8988T (cell line): Measurements from ENCODE around the gene ACYP2.
"Not testable (repeated sequence)": the region's sequence is repeated elsewhere in the genome, so short reads cannot be mapped to it uniquely, and the experiment has no call there.

Experiments used
- DNase-seq: peaks from one replicate; pipeline ENCODE4 v3.0.0; 2011

ACYP2 gene

DNA sequence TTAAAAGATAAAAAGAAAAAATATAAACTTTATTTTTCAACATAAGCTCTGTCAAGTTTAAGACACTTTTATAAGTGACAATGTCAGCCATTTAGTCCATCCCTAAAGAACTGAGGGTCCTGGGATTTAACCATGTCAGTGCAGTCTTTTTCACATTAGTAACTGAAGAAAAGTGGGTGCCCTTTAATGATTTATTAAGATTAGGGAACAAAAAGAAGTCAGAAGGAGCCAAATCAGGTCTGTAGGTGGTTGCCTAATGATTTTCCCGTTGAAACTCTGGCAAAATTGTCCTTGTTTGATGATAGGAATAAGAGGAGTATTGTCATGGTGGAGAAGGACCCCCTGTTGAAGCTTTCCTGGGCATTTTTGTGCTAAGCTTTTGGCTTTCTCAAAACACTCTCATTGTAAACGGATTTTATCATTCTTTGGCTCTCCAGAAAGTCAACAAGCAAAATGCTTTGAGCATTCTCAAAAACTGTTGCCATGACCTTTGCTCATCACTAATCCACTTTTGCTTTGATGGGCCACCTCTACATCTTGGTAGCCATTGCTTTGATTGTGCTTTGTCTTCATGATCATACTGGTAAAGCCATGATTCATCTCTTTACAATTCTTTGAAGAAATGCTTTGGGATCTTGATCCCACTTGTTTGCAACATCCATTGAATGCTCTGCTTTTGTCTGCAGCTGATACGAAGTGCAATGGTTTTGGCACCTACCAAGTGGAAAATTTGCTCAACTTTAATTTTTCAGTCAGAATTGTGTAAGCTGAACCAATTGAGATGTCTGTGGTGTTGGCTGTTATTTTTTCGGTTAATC, 118.6 kb downstream of the ACYP2 start:
- no peak for DNase-seq

DNA sequence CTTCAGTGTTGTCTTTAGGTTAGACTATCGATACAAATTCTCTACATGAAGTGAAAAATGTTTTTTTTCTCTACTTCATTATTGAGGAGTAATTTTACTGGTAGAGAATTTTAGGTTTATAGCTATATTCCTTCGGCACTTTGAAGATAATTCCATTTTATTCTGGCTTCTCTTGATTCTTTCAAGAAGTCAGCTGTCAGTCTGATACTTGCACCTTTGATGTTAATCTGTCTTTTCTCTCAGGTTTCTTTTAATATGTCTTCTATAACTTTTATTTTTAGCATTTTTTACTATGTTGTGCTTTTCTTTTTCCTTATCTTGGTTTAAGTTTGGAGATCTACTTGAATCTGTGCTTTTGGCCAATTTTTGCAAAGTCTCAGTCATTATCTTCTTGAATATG, 122.0 kb downstream of the ACYP2 start:
- DNase-seq, result no peak

DNA sequence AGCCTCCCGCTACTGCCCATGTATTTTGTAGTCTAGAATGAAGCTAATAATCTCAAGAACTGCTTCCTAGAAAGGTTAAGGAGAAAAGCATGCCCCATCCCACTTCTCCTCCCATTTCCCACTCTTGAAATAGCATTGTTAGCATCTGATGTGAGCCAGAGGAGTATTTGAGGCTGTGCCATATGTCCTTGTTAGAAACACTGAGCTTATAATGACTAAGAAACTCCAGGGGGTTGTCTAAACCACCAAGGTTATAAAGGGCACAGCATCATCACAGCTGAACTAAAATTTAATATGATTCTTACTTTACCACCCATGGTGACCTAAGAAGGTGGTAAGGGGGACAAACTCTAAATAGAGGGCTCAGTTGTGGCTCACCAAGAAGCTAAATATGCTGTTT, 124.0 kb downstream of the ACYP2 start:
- DNase-seq, result no peak

DNA sequence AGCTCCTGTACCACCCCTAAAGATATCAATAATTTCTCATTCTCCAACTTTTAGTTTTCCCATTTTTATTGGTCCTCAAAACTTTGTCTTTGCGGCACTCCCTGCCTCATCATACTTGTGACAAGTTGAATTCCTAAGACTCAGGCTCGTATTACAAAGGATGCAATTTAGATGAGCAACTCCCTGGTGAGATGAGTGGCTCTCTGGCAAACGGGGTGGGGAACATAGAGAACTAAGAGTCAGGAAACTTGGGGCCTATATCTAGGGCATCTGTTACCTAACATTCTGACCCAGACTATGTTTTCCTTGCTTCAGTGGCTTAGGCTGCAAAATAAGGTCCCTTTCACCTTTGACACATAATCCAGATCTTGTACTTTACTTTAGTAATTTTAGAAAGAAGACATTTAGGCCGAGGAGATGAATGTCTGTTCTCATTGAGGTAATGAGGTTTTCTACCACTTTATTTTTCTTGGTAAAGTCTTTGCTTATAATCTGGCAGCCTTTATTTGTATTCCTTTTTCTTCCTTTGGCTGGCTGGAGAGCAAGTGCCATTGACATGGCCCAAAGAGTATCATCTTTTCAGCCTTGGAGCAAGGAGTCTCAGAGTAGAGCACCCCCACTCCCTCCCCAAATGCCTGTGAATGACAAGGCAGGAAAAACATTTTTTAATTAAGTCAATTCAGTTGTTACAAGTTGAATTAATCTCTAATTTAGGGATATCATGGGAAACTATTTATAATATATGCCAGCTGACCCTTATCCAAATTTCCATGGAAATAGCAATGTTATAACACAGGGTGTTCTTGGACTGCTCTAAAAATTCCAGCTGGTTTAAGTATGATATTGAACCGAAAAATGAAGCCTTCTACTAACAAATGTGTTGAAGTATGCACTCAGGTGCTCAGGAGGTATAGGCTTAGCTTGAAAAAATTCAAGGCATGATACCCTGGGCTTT, 125.4 kb downstream of the ACYP2 start:
- DNase-seq, result no peak

DNA sequence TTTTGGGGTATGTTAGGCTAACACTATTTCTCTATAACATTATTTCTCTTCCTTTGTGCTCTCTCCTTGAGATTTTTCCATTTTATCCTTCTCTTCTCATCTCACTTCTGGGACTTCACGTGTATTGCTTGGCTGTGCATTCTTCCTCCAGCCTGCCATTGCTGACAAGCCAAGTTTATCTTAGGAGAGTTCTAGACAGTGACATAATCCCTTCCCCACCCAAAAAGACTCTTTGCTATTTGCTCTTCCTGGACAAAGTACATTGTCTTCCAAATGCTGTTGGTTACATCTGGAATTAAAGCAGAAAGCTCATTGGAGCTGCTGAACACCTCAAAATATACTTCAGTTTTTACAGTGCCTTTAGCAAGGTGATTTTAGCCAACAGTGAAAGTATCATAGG, 131.7 kb downstream of the ACYP2 start:
- no peak for DNase-seq

DNA sequence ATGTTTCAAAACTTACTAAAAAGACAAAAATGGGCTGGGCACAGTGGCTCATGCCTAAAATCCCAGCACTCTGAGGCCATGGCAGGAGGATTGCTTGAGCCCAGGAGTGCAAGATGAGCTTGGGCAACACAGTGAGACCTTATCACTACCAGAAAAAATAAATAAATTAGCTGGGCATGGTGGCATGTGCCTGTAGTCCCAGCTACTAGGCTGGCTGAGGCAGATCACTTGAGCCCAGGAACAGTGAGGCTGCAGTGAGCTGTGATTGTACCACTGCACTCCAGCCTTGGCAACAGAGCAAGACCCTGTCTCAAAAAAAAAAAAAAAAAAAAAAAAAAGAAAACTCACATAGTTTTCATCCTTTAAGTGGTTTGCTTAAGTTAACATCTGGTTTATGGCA, 134.2 kb downstream of the ACYP2 start:
- no peak for DNase-seq

DNA sequence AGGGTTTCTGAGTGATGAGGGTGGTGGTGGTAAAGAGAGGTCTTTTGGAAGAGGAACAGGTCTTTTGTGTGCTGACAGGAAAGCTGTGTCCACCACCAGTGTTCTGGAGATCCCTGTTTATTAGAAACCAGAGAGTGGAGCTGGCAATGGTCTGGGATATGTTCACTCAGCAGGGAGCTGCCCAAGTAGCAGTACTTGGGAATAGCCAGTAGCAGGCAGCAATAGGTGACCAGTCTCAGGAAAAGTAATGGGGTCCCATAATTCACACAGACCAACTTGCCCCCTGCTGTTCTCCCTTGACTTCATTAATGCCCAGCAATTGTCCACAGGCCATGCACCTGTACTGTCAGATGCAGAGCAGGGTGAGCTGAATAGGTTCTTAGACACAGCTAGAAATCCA, 138.8 kb downstream of the ACYP2 start:
- no peak for DNase-seq

DNA sequence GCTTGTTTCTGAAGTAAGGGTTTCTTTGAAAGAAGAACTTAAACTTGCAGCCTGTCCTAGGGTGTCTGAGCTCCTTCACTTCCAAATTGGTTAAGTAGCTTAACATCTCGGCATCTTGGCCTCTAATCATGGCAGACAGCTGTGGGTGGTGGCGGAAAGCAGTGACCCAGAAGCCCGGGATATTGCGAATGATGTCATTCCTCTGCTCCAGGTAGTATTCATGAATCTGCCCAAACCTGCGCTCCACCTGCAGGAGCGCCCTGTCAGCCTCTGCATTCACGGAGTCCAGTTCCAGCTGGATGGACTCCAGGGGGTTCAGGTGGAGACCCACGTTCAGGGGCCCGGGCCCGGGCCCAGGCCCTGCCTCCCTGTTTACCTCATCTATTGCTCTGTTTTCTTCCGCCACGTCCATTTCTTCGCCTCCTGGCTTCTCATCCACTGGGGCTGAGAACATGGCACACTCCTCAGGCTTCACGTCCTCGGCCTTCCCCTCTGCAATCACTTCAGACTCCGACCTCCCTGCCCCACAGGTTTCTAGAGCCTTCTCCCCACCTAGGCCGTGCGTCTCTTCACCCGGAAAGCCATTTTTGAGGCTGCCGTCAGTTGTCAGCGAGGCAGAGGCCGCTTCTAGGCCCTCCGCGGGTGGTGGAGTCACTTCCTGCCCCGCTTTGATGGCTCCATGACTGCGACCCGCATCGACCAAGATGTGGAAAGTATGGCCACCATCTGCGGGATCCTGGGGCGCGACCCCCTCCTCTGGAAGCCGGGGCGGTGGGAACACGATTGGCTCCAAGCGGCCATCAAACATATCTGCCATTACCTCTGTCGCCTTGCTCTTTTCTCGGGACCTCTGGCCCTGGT, 140.0 kb downstream of the ACYP2 start:
- DNase-seq, result no peak

DNA sequence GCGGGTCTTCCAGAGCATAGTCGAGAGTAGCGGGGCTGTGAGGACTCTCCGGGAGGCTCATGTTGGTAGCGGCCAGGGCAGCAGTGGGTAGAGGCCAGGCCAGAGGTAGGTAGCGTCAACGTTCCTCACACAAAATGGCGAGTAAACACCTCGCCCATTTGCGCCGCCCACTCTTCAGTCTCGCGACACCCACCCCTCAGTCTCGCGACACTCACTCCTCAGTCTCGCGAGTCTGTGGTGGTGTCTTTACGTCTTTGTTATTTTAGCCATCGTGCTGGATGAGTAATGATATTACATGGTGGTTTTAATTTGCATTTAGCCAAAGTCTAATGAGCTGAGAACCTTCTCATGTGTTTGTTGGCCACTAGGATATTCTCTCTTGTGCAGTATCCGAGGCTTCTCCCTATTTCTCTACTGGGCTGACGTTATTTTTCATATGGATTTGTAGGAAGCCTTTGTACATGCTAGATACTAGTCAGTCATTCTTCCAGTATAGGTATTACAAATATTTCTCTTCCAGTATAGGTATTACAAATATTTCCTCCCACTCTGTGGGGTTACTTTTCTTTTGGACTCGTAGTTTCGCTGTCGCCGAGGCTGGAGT, 140.8 kb downstream of the ACYP2 start, which contains the start of gene TSPYL6:
Gene TSPYL6, minus strand, starts transcription at position 139 of the 604 bp plus-strand sequence. Its CDS starts 78 bp downstream, at position 61.
- no peak for DNase-seq

DNA sequence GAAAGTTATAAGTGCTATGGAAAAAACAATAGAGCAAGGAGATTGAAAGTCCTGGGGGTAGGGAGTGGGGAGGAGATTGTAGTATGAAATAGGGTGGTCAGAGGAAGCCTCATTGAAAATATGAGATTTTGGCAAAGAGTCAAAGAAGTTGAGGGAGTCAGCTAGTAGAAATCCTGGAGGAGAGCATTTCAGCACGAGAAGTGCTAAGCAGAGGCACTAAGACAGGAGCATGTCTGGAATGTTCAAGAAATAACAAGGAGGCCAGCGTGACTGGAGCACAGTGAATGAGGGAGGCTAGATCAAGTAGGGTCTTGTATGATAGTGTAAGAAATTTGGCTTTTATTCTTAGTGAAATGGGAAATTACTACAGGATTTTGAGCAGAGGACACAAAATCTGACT, 142.8 kb downstream of the ACYP2 start:
- no peak for DNase-seq

DNA sequence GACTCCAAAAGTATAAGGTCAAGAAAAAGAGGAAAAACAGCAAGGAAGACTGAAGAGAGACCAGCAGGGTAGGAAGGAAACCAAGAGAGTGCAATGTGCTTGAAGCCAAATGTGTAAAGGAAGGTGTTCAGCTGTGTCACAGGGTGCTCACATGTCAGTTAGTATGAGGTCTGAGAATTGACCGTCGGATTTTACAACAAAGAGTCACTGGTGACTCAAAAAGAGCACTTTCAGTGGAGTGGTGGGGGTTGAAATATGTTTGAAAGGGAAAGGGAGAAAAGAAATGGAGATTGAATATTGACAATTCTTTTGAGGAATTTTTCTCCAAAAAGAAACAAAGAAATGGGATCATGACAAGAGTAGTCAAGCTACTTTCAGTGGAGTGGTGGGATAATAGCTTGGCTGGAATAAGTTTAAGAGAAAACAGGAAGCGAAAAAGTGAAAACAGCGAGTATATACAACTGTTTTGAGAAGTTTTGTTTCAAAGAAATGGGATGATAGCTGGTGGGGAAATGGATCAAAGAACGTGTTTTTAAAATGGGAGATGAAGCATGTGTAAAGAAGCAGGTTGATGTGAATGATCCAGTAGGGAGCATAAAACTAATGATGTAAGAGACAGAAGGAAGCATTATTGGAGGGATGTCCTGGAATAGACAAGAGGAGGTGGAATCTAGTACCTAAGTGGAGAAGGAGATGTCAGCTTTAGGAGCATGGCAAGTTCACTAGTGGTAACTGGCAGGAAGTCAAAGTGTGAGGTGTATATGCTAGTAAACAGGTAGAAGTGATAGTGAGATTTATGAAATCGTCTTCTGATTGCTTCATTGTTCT, 144.2 kb downstream of the ACYP2 start:
- DNase-seq, result no peak

DNA sequence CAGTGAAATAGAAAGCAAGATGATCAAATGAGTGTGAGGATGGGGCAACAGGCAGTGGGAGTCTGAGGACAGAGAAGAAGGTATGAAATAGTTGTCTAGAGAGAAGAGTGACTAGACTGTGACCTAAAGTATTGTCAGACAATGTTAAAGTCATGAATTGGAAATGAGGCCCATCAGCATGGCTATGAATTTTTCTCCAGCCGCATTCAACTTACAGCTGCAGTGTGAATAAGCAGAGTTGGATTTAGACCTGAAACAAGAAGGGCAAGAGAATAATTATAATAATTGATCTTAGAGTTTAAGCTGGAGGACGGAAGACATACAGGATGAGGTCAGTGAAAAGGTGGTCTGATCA, 144.8 kb downstream of the ACYP2 start:
- DNase-seq, result no peak

DNA sequence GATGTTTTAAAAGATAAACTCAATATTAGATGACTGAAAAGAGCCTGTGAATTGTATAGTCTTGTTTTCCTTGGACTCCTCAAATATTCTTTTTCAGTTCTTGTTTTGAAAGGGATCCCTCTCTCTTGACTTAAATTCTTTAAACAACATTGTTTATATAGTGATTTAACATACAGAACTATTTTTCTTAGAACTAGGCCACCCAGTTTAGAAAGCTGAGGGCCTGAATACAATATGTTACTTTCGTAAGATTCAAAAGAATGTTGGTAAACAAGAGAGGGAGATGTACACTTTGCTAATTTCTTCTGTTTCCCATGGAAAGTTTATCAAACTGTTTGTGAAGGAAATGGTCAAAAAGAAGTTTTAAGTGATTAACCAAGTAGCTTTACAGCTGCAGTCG, 146.1 kb downstream of the ACYP2 start:
- no peak for DNase-seq

DNA sequence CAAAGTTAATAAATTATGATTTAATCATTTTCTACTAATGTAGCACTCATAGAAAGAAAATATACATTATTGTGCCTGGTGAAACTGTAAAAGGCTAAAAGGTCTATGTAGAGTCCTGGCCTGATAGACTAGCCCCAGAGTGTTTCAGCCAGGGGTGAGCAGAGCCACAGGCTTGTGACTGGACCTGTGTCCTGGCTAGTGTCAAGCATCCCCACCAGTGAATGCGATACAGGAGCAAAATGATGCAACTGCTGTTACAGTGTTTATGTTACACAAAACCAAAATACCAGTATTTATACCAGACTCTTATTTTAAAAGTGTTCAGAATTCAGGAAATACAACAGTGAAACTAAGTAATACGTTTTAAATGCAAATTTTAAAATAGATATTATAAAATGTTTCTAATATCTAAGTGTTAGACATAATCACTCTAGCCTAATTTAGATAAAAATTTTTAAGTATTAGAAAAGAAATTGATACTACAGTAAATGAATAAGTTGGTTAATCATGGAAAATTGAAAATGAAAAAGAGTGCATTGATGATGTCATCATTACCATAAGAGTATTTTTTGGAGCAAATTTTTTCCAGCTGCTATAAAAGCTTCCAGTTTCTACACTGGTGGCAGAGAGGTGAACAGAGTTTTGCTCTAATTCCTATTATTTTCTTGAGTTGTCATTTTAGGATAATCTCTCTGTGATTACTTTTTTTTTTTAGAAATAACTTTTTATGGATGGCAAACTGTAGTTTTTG, 146.8 kb downstream of the ACYP2 start:
- DNase-seq, result no peak

DNA sequence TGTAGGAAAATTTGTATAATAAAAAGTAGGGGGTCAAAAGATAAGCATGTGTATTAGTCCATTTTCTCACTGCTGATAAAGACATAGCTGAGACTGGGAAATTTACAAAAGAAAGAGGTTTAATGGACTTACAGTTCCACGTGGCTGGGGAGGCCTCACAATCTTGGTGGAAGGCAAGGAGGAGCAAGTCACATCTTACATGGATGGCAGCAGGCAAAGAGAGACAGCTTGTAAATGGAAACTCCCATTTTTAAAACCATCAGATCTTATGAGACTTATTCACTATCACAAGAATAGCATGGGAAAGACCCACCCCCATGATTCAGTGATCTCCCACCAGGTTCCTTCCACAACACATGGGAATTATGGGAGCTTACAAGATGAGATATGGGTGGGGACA, 149.7 kb downstream of the ACYP2 start:
- DNase-seq, result not testable (repeated sequence)

DNA sequence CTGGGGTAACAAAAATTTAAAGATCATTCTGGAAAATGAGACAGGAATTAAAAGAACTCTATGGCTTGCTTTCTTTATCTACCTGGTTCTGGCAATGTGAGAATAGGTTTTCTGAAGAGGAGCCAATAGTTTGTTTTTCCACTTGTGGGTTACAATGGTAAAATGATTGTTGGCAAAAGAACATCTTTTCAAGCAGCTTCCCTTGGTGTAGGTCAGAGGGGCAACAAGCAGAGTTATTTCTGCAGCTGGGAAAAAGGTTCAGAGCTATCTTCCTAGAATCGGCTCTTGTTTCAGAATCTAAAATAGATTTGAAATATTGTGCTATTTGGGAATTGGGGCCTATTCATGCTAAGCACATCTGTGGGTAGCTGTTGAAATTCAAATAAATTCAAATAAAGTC, 152.2 kb downstream of the ACYP2 start:
- no peak for DNase-seq

DNA sequence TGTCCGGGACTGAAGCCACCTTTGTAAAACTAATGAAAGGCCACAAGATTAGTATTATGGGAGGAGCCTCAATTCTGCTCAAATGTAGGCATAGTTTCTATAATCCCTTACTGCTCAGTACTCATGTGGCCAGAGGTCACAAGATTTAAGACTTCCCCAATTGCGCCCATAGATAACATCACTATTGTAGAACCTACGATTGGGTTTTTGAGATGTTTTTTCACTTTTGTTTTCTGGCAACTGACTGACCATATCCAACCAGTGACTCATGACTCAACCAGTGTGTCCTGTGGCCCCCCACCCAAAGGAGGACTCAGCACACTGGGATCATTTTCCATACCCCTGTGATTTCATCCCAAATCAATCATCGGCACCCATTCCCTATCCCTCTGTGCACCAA, 155.8 kb downstream of the ACYP2 start:
- DNase-seq, result no peak

DNA sequence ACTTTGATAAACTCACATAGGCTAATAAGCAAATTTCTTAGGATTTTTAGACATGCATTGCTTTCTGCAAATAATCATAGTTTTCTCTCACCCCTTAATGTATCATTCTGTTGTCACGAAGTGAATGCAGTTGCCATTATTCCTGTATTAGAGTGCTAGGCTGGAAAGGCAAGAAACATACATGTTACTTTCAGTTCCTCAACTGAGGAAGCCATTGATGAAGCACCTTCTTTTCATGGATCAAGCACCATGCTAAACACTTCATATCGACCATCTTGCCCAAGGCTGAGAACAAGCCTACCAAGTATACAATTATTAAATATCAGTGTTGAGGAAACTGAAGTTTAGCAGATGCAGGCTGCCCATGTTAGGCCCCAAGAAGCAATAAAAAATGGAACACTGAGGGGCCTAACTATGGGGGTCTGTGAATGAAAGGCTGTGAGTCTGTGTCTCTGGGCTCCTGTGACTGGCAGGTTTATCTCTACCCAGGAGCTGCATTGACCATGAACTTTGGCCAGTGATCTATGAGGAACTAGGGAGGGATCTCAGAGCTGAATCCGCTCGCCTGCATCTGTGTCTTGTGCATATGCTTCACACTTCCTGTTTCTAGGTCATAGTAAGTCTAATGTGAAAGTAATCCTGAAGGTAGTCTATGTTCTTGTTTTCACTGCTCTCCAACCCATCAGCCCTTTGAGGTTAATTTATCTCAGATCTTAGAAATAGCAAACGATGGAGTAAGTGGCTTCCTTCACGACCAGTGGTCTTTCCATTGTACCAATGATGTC, 156.6 kb downstream of the ACYP2 start:
- DNase-seq, result no peak

DNA sequence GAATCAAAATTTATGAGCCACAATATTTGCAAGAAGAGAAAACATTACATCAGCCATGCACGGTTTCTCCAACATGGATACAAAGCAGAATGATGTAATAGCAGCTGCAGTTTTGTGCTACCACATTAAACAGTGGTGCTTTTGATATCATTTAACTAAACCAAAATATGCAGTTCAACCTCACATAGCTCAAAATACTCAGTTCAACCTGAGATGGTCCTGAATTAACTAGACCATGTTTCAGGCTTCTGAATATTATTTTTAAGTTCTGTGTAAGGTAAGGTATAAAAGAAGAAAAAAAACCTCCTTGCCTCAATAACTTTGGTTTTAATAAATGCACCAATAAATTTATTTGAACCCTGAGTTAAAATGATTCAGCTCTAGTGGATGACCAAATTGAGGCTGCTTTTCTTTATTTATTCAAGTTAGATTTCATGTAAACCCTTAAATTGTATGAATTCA, 159.4 kb downstream of the ACYP2 start:
- DNase-seq, result no peak

DNA sequence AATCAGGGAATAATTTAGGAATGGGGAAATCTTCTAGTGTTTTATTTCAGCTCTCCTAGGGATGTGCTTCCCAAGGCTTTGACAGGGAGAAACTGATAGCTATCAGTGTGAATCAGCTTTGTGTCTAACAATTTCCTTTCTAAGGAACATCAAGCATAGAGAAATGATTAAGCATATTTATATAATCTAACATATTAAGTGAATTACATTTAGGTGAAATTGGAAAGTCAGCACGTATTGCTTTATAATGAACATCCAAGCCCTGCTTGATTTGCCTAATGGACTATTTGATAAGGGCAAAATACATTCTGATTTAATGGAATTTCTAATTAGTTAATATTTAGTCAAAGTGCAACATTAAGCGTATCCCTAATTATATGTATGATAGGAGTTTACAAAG, 160.1 kb downstream of the ACYP2 start:
- DNase-seq, result no peak
